Neural progenitor cell (in vitro differentiated cells): Measurements from ENCODE around the gene LHX4.

Experiments used
- CTCF ChIP-seq: fragments of 200-600 bp; sonication (generic); IDR thresholded peaks from 2 replicates; pipeline ENCODE4 v1.5.1; 2017; ENCODE audit warnings: antibody characterized with exemption, mild to moderate bottlenecking
- EZH2phosphoT487 ChIP-seq: fragments of 200-600 bp; sonication (generic); IDR thresholded peaks from 2 replicates; pipeline ENCODE4 v1.6.1; 2017; ENCODE audit warnings: antibody characterized with exemption

- TF ChIP-seq CTCF = no peak
- TF ChIP-seq EZH2phosphoT487 = no peak
These were observed 42.4 kb upstream of the LHX4 start for GRCh38 chr1:180187626-180188025.
